ENCODE results near the gene ANGEL2.

DNA sequence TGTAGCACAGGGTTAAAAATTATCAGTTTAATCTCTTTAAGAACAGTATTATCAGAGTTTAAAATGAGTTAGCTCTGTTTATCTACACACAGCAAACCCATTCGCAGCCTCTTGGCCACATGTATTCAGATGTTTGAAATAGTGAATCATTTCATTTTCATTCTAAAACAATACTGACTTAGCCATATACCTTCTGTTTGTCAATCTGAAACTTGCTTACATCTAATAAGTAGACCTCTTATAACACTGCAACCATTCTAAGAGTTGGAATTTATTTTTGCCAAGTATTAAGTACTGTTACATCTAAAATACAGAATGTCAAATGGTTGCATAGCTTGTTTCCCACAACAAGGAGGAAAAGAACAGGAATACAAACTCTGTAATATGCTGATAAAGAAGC is 25.4 kb downstream of the ANGEL2 start:
- TF ChIP-seq, protein P1, sequence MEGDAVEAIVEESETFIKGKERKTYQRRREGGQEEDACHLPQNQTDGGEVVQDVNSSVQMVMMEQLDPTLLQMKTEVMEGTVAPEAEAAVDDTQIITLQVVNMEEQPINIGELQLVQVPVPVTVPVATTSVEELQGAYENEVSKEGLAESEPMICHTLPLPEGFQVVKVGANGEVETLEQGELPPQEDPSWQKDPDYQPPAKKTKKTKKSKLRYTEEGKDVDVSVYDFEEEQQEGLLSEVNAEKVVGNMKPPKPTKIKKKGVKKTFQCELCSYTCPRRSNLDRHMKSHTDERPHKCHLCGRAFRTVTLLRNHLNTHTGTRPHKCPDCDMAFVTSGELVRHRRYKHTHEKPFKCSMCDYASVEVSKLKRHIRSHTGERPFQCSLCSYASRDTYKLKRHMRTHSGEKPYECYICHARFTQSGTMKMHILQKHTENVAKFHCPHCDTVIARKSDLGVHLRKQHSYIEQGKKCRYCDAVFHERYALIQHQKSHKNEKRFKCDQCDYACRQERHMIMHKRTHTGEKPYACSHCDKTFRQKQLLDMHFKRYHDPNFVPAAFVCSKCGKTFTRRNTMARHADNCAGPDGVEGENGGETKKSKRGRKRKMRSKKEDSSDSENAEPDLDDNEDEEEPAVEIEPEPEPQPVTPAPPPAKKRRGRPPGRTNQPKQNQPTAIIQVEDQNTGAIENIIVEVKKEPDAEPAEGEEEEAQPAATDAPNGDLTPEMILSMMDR (conservative IDR thresholded peaks at IDR 0.05; ENCODE audit: low read depth, low read length) = no peak
- TF ChIP-seq EZH2 (IDR thresholded peaks at IDR 0.05; ENCODE audit: low read length, unreplicated experiment) = no peak
